HepG2 (cell line): Measurements from ENCODE around the gene PIP4K2B. TPM values are rescaled to one million over a fixed set of nuclear protein-coding genes. Genes with fewer than 3 reads are reported as not detected.

Source experiments
- ATF7-NPFF ChIP-seq: sonication (generic); formaldehyde crosslinking; IDR thresholded peaks from 2 replicates; pipeline ENCODE4 v1.8.1; 2023; ENCODE audit warnings: mild to moderate bottlenecking, low read depth, missing genetic modification reagents, moderate library complexity
- EP300 ChIP-seq, 3 experiments: sonication (generic) in 1 of 3; formaldehyde crosslinking in 1 of 3; IDR thresholded peaks; 2 replicates each; pipeline versions ENCODE4 v1.5.1 to v1.6.1; 2011 to 2020; ENCODE audit warnings: low read depth in 2 of 3, low read length in 2 of 3, borderline replicate concordance in 1 of 3, improper control_type of control experiment in 1 of 3, mild to moderate bottlenecking in 1 of 3, missing genetic modification reagents in 1 of 3, moderate library complexity in 1 of 3
- EZH2 ChIP-seq: conservative IDR thresholded peaks from 2 replicates; pipeline ENCODE4 v1.6.1; 2012; ENCODE audit warnings: mild to moderate bottlenecking, low read depth, low read length, moderate library complexity
- GRHL1 ChIP-seq: sonication (generic); formaldehyde crosslinking; conservative IDR thresholded peaks from 2 replicates; pipeline ENCODE4 v1.8.0; 2022; ENCODE audit warnings: missing genetic modification reagents
- GZF1 ChIP-seq: sonication (generic); formaldehyde crosslinking; IDR thresholded peaks from 2 replicates; pipeline ENCODE4 v1.5.1; 2020; ENCODE audit warnings: mild to moderate bottlenecking, missing genetic modification reagents
- HMGA1 ChIP-seq: sonication (generic); formaldehyde crosslinking; conservative IDR thresholded peaks from 2 replicates; pipeline ENCODE4 v1.4.0; 2020; ENCODE audit warnings: missing genetic modification reagents
- HOXA9 ChIP-seq: sonication (generic); formaldehyde crosslinking; IDR thresholded peaks from 2 replicates; pipeline ENCODE4 v1.8.1; 2022; ENCODE audit warnings: missing genetic modification reagents, mild to moderate bottlenecking, moderate library complexity, borderline replicate concordance
- MTF1 ChIP-seq: sonication (generic); formaldehyde crosslinking; IDR thresholded peaks from 2 replicates; pipeline ENCODE4 v1.5.0; 2020; ENCODE audit warnings: missing genetic modification reagents
- REL ChIP-seq: sonication (generic); formaldehyde crosslinking; conservative IDR thresholded peaks from 2 replicates; pipeline ENCODE4 v1.8.0; 2022; ENCODE audit warnings: mild to moderate bottlenecking, missing genetic modification reagents, moderate library complexity
- TBX2 ChIP-seq: sonication (generic); formaldehyde crosslinking; IDR thresholded peaks from 2 replicates; pipeline ENCODE4 v1.5.0; 2020; ENCODE audit warnings: missing genetic modification reagents, mild to moderate bottlenecking, borderline replicate concordance
- XBP1 ChIP-seq: sonication (generic); formaldehyde crosslinking; IDR thresholded peaks from 2 replicates; pipeline ENCODE4 v1.5.0; 2020; ENCODE audit warnings: missing genetic modification reagents
- ZBTB26 ChIP-seq: IDR thresholded peaks from 2 replicates; pipeline ENCODE4 v1.6.1; 2016; ENCODE audit warnings: missing compliant biosample characterization, missing genetic modification reagents, borderline replicate concordance
- ZFP91 ChIP-seq: sonication (generic); formaldehyde crosslinking; IDR thresholded peaks from 2 replicates; pipeline ENCODE4 v1.9.0; 2022; ENCODE audit warnings: missing genetic modification reagents, mild to moderate bottlenecking, borderline replicate concordance
- ZFX ChIP-seq: sonication (generic); formaldehyde crosslinking; IDR thresholded peaks from 2 replicates; pipeline ENCODE4 v1.4.0; 2020; ENCODE audit warnings: mild to moderate bottlenecking, low read depth, missing genetic modification reagents, moderate library complexity
- ZHX2 ChIP-seq, 2 experiments: sonication (generic) in 1 of 2; formaldehyde crosslinking in 1 of 2; IDR thresholded peaks; 2 replicates each; pipeline versions ENCODE4 v1.6.1 to v1.9.0; 2014 to 2022; ENCODE audit warnings: antibody characterized with exemption in 1 of 2, borderline replicate concordance in 1 of 2, inconsistent platforms in 1 of 2, low read depth in 1 of 2, missing genetic modification reagents in 1 of 2
- ZMAT3 ChIP-seq: sonication (generic); formaldehyde crosslinking; conservative IDR thresholded peaks from 2 replicates; pipeline ENCODE4 v1.7.0; 2021; ENCODE audit warnings: missing genetic modification reagents
- ZNF563 ChIP-seq: sonication (generic); formaldehyde crosslinking; IDR thresholded peaks from 2 replicates; pipeline ENCODE4 v1.8.0; 2022; ENCODE audit warnings: mild to moderate bottlenecking, moderate library complexity, missing genetic modification reagents
- ZNF790 ChIP-seq: sonication (generic); formaldehyde crosslinking; IDR thresholded peaks from 2 replicates; pipeline ENCODE4 v1.8.0; 2022; ENCODE audit warnings: missing genetic modification reagents, mild to moderate bottlenecking, borderline replicate concordance
- polyA plus RNA-seq, 8 experiments: library from polyadenylated mRNA; depleted of rRNA in 3 of 8; stranded (reverse) in 7 of 8; unstranded in 1 of 8; fragments of >200 nt; fragmentation: Illumina TruSeq in 4 of 8; extraction: Trizol in 4 of 8; gene quantifications; 2 replicates each; pipeline versions ENCODE4 v1.2.1 to v1.2.3, GENCODE V29; 2011 to 2016; ENCODE audit warnings: low read depth in 4 of 8, missing spikeins in 1 of 8, mixed read lengths in 1 of 8; ENCODE audit not compliant: insufficient read depth in 1 of 8
- total RNA-seq, 5 experiments: library from RNA; depleted of rRNA; stranded (reverse); fragments of >200 nt; fragmentation: Illumina TruSeq; extraction: Trizol; gene quantifications; 2 replicates each; pipeline ENCODE4 v1.2.3, GENCODE V29; 2016; ENCODE audit warnings: low read depth in 1 of 5
- TF ChIP-seq, protein P1 (sequence below): sonication (generic); formaldehyde crosslinking; IDR thresholded peaks from 2 replicates; pipeline ENCODE4 v1.8.1; 2023; ENCODE audit warnings: mild to moderate bottlenecking, missing genetic modification reagents, borderline replicate concordance

The PIP4K2B gene
- total and polyA plus RNA-seq, 2 of the 13 experiments (the other 11 are each of a cell fraction or from before 2014, with no cell fraction given): 20.4 to 54.0 TPM

- TF ChIP-seq ZFP91: no peak
- no peak for TF ChIP-seq ZFX (CRISPR knock-in tag)
- 0 out of 2 replicates have a peak, but pooled peaks have one; percentile 12 for TF ChIP-seq ATF7-NPFF (CRISPR knock-in tag)
- TF ChIP-seq ZHX2 (IDR thresholded peaks at IDR 0.05; ENCODE audit: low read depth): 0 out of 2 replicates have a peak, but pooled peaks have one; percentile 1
- no peak for TF ChIP-seq ZHX2 (CRISPR knock-in tag; IDR thresholded peaks at IDR 0.05; ENCODE audit: borderline replicate concordance)
- TF ChIP-seq ZNF790 (CRISPR knock-in tag): no peak
- TF ChIP-seq TBX2 (CRISPR knock-in tag): no peak
- no peak for TF ChIP-seq MTF1 (CRISPR knock-in tag)
- no peak for TF ChIP-seq GRHL1
- TF ChIP-seq HOXA9 (CRISPR knock-in tag): no peak
- TF ChIP-seq HMGA1 (CRISPR knock-in tag): no peak
- no peak for TF ChIP-seq EP300 (IDR thresholded peaks at IDR 0.05; ENCODE audit: low read depth in 2 of 2, low read length in 2 of 2)
- TF ChIP-seq EP300 (CRISPR knock-in tag; IDR thresholded peaks at IDR 0.05; ENCODE audit: borderline replicate concordance): no peak
- no peak for TF ChIP-seq EZH2
- TF ChIP-seq XBP1 (CRISPR knock-in tag): no peak
- TF ChIP-seq REL (CRISPR knock-in tag): no peak
- TF ChIP-seq ZBTB26 (CRISPR knock-in tag): no peak
- TF ChIP-seq, protein P1, sequence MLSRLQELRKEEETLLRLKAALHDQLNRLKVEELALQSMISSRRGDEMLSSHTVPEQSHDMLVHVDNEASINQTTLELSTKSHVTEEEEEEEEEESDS: no peak
- TF ChIP-seq GZF1 (CRISPR knock-in tag): no peak
- no peak; the same call in 1 of the 2 replicates for TF ChIP-seq ZMAT3 (CRISPR knock-in tag)
- TF ChIP-seq ZNF563 (CRISPR knock-in tag): no peak
Observed at GRCh38 chr17:38750044-38750311, 49.4 kb downstream of the PIP4K2B start (continued).
